ENCODE results near the gene HINFP.

DNA sequence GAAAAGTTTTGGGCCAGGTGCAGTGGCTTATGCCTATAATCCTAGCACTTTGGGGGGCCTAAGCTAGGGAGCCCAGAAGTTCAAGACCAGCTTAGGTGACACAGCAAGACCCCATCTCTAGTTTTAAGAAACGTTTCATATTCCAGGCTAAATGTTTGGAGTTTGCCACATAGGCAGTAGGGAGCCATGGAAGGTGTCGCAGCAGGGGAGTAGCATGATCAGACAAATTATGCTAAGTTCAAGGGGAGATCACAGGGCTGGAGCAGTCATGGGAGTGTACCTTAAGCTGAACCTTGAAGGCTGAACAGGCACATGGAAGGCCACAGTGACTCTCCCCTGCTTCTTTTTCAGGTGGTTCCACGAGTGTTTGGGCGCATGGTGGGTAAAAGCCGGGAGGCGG is 58.0 kb downstream of the HINFP start:
- no peak for TF ChIP-seq POLR2A (IDR thresholded peaks at IDR 0.05; ENCODE audit: extremely low read depth, insufficient read length)
- TF ChIP-seq, protein P1, sequence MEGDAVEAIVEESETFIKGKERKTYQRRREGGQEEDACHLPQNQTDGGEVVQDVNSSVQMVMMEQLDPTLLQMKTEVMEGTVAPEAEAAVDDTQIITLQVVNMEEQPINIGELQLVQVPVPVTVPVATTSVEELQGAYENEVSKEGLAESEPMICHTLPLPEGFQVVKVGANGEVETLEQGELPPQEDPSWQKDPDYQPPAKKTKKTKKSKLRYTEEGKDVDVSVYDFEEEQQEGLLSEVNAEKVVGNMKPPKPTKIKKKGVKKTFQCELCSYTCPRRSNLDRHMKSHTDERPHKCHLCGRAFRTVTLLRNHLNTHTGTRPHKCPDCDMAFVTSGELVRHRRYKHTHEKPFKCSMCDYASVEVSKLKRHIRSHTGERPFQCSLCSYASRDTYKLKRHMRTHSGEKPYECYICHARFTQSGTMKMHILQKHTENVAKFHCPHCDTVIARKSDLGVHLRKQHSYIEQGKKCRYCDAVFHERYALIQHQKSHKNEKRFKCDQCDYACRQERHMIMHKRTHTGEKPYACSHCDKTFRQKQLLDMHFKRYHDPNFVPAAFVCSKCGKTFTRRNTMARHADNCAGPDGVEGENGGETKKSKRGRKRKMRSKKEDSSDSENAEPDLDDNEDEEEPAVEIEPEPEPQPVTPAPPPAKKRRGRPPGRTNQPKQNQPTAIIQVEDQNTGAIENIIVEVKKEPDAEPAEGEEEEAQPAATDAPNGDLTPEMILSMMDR (IDR thresholded peaks at IDR 0.05; ENCODE audit: low read depth, low read length): no peak
- TF ChIP-seq MYC (IDR thresholded peaks at IDR 0.05; ENCODE audit: low read depth, low read length): no peak
- TF ChIP-seq, protein P2, sequence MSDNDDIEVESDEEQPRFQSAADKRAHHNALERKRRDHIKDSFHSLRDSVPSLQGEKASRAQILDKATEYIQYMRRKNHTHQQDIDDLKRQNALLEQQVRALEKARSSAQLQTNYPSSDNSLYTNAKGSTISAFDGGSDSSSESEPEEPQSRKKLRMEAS (IDR thresholded peaks at IDR 0.05; ENCODE audit: low read depth, low read length): no peak
